HUDEP-2 (cell line): ENCODE data around the gene MRPL18.

Experiments used
- DNase-seq, 76 experiments: peaks; one replicate each; lab custom pipeline; 2025; ENCODE audit not compliant: unreplicated experiment in 76 of 76; lab: John Stamatoyannopoulos, UW

The MRPL18 gene

GRCh38 chr6:159837511-159837910, 47.2 kb downstream of the MRPL18 start:
- DNase-seq, result no peak

GRCh38 chr6:159838020-159838744, 47.9 kb downstream of the MRPL18 start:
- no peak for DNase-seq

GRCh38 chr6:159842035-159842434, 51.8 kb downstream of the MRPL18 start:
- DNase-seq, result peak in 3 of 76 experiments; percentile 18 to 28 (median 19)

- no peak for DNase-seq
Observed at GRCh38 chr6:159844737-159845645, 54.7 kb downstream of the MRPL18 start.
